ENCODE results near the gene SLC25A5. TPM values are rescaled to one million over a fixed set of nuclear protein-coding genes. Genes with fewer than 3 reads are reported as not detected.

SLC25A5 gene
- total RNA-seq, 1 donor from 2014 or later = 471 TPM

- H3K4me1 Mint-ChIP-seq (ENCODE audit: low read depth) = no peaks in the 10 kb centered on the region
- no peak overlapping the region for H3K27ac Mint-ChIP-seq
- no peaks in the 10 kb centered on the region for H3K9me3 Mint-ChIP-seq
- no peak overlapping the region for H3K4me3 Mint-ChIP-seq
- H3K36me3 Mint-ChIP-seq (ENCODE audit: low read depth) = peaks cover 1% of the 10 kb centered on the region
- no peaks in the 10 kb centered on the region for H3K27me3 Mint-ChIP-seq (ENCODE audit: insufficient read depth)
- intact Hi-C loops (cut with micrococcal nuclease) = no loop called here
- DNase-seq (ENCODE audit: low spot score) = no peak
These were observed 9.1 kb upstream of the SLC25A5 start for GRCh38 chrX:119459181-119459580.

DNA sequence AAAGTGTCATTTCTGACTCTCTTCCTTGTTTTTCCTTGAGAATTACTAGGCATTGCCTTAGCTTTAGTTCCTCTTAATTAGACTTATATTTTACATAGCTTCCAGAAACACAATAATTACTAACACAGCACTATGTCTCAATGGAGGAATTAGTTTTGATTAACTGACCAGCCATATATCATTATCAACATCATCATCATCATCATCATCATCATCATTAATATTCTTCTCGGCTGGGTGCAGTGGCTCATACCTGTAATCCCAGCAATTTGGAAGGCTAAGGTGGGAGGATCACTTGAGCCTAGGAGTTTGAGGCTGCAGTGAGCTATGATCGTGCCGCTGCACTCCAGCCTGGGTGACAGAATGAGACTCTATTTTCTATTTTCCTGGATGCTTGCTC, 2.7 kb upstream of the SLC25A5 start:
- intact Hi-C loops (cut with micrococcal nuclease) = no loop called here
- no peak overlapping the region for H3K4me3 Mint-ChIP-seq
- H3K9me3 Mint-ChIP-seq = no peaks in the 10 kb centered on the region
- DNase-seq (ENCODE audit: low spot score) = no peak
- no peak overlapping the region for H3K27ac Mint-ChIP-seq
- H3K36me3 Mint-ChIP-seq (ENCODE audit: low read depth) = peaks cover 11% of the 10 kb centered on the region
- H3K27me3 Mint-ChIP-seq (ENCODE audit: insufficient read depth) = no peaks in the 10 kb centered on the region
- peaks cover 12% of the 10 kb centered on the region for H3K4me1 Mint-ChIP-seq (ENCODE audit: low read depth)

GRCh38 chrX:119466970-119467369, 1.3 kb upstream of the SLC25A5 start:
- Mint-ChIP-seq H3K27ac (no peak overlapping the region), H3K4me3 (peak overlapping the region; percentile 63), H3K9me3 (no peaks in the 10 kb centered on the region), H3K4me1 (ENCODE audit: low read depth) (peaks cover 12% of the 10 kb centered on the region), H3K27me3 (ENCODE audit: insufficient read depth) (no peaks in the 10 kb centered on the region), H3K36me3 (ENCODE audit: low read depth) (peaks cover 14% of the 10 kb centered on the region)
- DNase-seq (ENCODE audit: low spot score) = no peak
- intact Hi-C loops (cut with micrococcal nuclease) = no loop called here

- intact Hi-C loops (cut with micrococcal nuclease) = no loop called here
- H3K27ac Mint-ChIP-seq = no peak overlapping the region
- peak overlapping the region; percentile 88 for H3K4me3 Mint-ChIP-seq
These were observed 811 bp upstream of the SLC25A5 start for GRCh38 chrX:119467433-119467832.

GRCh38 chrX:119468551-119469312, 488 bp downstream of the SLC25A5 start:
- H3K4me3 Mint-ChIP-seq = peak overlapping the region; percentile 90
- peaks cover 12% of the 10 kb centered on the region for H3K4me1 Mint-ChIP-seq (ENCODE audit: low read depth)
- no peaks in the 10 kb centered on the region for H3K9me3 Mint-ChIP-seq
- DNase-seq (ENCODE audit: low spot score) = peak; percentile 83
- peaks cover 14% of the 10 kb centered on the region for H3K36me3 Mint-ChIP-seq (ENCODE audit: low read depth)
- H3K27ac Mint-ChIP-seq = peak overlapping the region; percentile 93
- H3K27me3 Mint-ChIP-seq (ENCODE audit: insufficient read depth) = no peaks in the 10 kb centered on the region
- intact Hi-C loops (cut with micrococcal nuclease) = loop anchor here (1.0 to 2.0 kb wide), 9 partner anchors 14 to 475 kb away; partner anchors contain the start of genes NDUFA1, NKAP, NKRF and PGRMC1

More at GRCh38 chrX:119467433-119467832, 811 bp upstream of the SLC25A5 start:
- no peaks in the 10 kb centered on the region for H3K9me3 Mint-ChIP-seq
- H3K4me1 Mint-ChIP-seq (ENCODE audit: low read depth) = peaks cover 12% of the 10 kb centered on the region
- no peak for DNase-seq (ENCODE audit: low spot score)
- peaks cover 14% of the 10 kb centered on the region for H3K36me3 Mint-ChIP-seq (ENCODE audit: low read depth)
- H3K27me3 Mint-ChIP-seq (ENCODE audit: insufficient read depth) = no peaks in the 10 kb centered on the region

DNA sequence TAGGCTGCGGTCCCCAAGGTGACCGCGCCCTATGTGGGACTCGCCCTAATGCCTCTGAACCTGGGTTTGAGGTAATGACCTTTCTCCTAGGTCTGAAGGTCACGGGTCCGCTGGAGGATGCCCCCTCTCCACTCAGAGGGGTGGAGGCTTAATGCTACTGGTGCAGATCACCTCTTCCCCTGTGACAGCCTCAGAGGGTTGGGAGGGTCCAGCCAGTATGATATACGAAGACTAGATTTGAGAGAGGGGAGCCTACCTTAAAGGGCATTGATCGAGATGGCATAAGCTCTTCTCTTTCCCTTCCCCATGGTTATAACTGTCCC, 1.0 kb downstream of the SLC25A5 start:
- Mint-ChIP-seq H3K36me3 (ENCODE audit: low read depth) (peaks cover 14% of the 10 kb centered on the region), H3K27ac (peak overlapping the region; percentile 78), H3K9me3 (no peaks in the 10 kb centered on the region), H3K4me3 (peak overlapping the region; percentile 90), H3K4me1 (ENCODE audit: low read depth) (peaks cover 12% of the 10 kb centered on the region), H3K27me3 (ENCODE audit: insufficient read depth) (no peaks in the 10 kb centered on the region)
- intact Hi-C loops (cut with micrococcal nuclease) = loop anchor here (1.0 to 2.0 kb wide), 4 partner anchors 14 to 402 kb away; partner anchors contain the start of genes NDUFA1, RNF113A, STEEP1 and UBE2A
- no peak for DNase-seq (ENCODE audit: low spot score)

DNA sequence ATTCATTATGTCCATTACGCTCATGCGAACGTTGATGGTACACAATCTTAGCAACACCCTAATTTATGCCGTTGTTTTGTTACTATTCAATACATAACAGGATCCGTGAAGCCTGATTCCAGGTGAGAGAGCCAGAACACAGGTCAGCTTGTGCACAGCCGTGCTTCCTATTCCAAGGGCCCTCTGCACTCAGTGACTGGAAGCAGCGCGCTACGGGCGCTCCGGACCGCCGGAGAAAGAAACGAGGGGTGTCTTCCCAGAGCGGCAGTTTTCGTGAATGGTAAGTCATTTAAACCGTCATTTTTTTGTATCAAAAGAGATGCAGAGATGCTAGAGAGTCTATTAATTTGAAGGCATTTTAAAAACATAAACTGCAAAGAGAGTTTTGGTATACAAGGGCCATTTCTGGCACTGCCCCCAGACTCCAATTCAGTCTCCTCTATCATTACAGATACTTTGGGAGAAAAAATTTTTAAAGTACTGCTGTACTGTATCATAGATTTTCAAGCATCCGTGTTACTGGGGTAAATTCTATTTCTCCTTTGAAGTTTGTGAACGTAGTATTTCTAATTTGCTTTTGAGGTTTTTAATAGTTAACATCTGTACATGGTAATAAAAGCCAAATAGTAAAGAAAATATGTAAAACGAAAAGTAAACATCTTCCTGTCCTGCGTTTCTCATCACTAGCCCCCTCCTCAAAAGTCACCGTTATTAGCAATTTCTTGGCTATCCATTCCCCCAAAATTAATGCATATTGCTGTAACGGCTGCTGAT, 6.6 kb downstream of the SLC25A5 start:
- Mint-ChIP-seq H3K4me3 (no peak overlapping the region), H3K27me3 (ENCODE audit: insufficient read depth) (peaks cover 2% of the 10 kb centered on the region), H3K27ac (no peak overlapping the region), H3K36me3 (ENCODE audit: low read depth) (peaks cover 7% of the 10 kb centered on the region), H3K9me3 (no peaks in the 10 kb centered on the region), H3K4me1 (ENCODE audit: low read depth) (peaks cover 5% of the 10 kb centered on the region)
- no peak for DNase-seq (ENCODE audit: low spot score)
- intact Hi-C loops (cut with micrococcal nuclease) = no loop called here

GRCh38 chrX:119475389-119476101, 7.3 kb downstream of the SLC25A5 start:
- Mint-ChIP-seq H3K27me3 (ENCODE audit: insufficient read depth) (peaks cover 2% of the 10 kb centered on the region), H3K4me3 (no peak overlapping the region), H3K27ac (no peak overlapping the region), H3K36me3 (ENCODE audit: low read depth) (peaks cover 3% of the 10 kb centered on the region), H3K9me3 (no peaks in the 10 kb centered on the region), H3K4me1 (ENCODE audit: low read depth) (no peaks in the 10 kb centered on the region)
- intact Hi-C loops (cut with micrococcal nuclease) = no loop called here
- DNase-seq (ENCODE audit: low spot score) = no peak

DNA sequence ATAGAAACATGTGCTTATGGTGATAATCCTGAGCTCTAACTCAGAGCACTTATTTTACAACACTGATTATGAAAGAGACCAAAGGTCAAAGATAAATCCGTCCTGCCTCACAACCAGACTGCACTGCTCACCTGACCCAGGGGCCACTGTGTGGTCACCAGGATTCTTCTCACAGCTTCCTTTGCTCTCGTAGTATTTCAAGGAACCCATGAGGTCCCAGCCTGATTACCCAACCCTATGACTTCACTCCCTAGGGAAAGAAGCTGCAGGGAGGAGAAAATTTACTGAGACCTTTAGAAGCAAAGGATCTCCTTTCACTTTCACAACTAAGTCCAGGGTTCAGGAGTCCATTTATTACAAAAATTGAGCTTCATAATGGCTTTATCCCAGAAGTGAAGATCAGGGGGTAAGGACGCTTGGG, 9.6 kb downstream of the SLC25A5 start:
- intact Hi-C loops (cut with micrococcal nuclease) = no loop called here
- Mint-ChIP-seq H3K4me1 (ENCODE audit: low read depth) (peaks cover 7% of the 10 kb centered on the region), H3K4me3 (no peak overlapping the region), H3K36me3 (ENCODE audit: low read depth) (no peaks in the 10 kb centered on the region), H3K27ac (no peak overlapping the region), H3K9me3 (no peaks in the 10 kb centered on the region), H3K27me3 (ENCODE audit: insufficient read depth) (peaks cover 2% of the 10 kb centered on the region)
- no peak for DNase-seq (ENCODE audit: low spot score)

- Mint-ChIP-seq H3K4me1 (ENCODE audit: low read depth) (peaks cover 10% of the 10 kb centered on the region), H3K36me3 (ENCODE audit: low read depth) (no peaks in the 10 kb centered on the region), H3K9me3 (no peaks in the 10 kb centered on the region), H3K27me3 (ENCODE audit: insufficient read depth) (peaks cover 4% of the 10 kb centered on the region), H3K27ac (no peak overlapping the region), H3K4me3 (no peak overlapping the region)
- no peak for DNase-seq (ENCODE audit: low spot score)
- intact Hi-C loops (cut with micrococcal nuclease) = no loop called here
These were observed 10.3 kb downstream of the SLC25A5 start for GRCh38 chrX:119478504-119478903.

GRCh38 chrX:119479845-119480244, 11.6 kb downstream of the SLC25A5 start:
- Mint-ChIP-seq H3K36me3 (ENCODE audit: low read depth) (no peaks in the 10 kb centered on the region), H3K4me1 (ENCODE audit: low read depth) (peaks cover 10% of the 10 kb centered on the region), H3K27ac (no peak overlapping the region), H3K27me3 (ENCODE audit: insufficient read depth) (peaks cover 4% of the 10 kb centered on the region), H3K4me3 (no peak overlapping the region), H3K9me3 (no peaks in the 10 kb centered on the region)
- no peak for DNase-seq (ENCODE audit: low spot score)
- intact Hi-C loops (cut with micrococcal nuclease) = no loop called here

DNA sequence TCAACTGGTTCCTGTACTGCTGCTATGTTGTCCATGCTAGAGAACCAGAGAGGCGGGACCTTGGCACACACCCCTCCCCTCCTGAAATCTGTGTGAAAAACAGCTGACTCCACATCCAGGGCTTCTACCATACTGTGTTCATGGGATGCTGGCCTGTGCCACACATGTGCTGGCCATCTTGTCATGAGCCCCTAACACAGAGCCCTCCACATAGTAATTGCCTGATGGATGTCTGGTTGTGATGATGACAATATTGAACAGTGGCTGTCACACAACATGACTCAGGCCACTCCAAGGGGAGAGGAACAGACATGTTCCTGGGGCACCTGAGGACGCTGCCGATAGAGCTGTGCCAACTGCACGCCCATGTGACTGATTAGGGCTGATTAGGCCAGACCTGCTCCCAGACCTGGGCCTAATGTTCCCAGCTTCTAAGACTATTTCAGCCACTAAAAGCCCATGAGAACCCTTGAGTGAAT, 13.1 kb downstream of the SLC25A5 start:
- H3K36me3 Mint-ChIP-seq (ENCODE audit: low read depth) = no peaks in the 10 kb centered on the region
- H3K27ac Mint-ChIP-seq = no peak overlapping the region
- no peak overlapping the region for H3K4me3 Mint-ChIP-seq
- H3K9me3 Mint-ChIP-seq = no peaks in the 10 kb centered on the region
- H3K4me1 Mint-ChIP-seq (ENCODE audit: low read depth) = peaks cover 10% of the 10 kb centered on the region
- intact Hi-C loops (cut with micrococcal nuclease) = no loop called here
- H3K27me3 Mint-ChIP-seq (ENCODE audit: insufficient read depth) = peaks cover 4% of the 10 kb centered on the region
- DNase-seq (ENCODE audit: low spot score) = no peak
